ENCODE results near the gene EVA1C. TPM values are rescaled to one million over a fixed set of nuclear protein-coding genes. Genes with fewer than 3 reads are reported as not detected.
"Not testable (repeated sequence)": the region's sequence is repeated elsewhere in the genome, so short reads cannot be mapped to it uniquely, and the experiment has no call there.

The EVA1C gene
- total and polyA plus RNA-seq, 2 donors = 5.0 to 26.2 TPM

DNA sequence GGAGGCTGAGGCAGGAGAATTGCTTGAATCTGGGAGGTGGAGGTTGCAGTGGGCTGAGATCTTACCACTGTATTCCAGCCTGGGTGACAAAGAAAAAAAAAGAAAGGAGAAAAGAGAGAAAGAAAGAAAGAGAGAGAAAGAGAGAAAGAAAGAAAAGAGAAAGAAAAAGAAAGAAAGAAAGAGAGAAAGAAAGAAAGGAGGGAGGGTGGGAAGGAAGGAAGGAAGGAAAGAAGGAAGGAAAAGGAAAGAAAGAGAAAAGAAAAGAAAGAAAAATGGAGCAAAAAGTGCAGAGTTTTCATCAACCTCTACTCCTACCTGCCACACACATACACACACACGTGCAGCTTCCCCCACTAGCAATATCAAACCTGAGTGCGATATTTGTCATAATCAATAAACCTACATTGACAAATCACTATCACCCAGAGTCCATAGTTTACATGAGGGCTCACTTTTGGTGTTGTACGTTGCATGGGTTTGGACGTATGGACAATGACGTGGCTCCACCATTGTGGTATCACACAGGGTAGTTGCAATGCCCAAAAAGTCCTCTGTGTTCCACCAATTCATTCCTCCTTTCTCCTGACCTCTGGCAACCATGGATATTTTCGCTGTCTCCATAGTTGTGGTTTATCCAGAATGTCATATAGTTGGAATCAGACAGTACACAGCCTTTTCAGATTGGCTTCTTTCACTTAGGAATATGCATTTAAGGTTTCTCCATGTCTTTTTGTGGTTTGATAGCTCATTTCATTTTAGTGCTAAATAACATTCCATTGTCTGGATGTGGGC lies 36.5 kb downstream of the EVA1C start:
- Histone ChIP-seq H3K4me3 (ENCODE audit: low read length in 2 of 2) (no peak overlapping the region), H3K36me3 (ENCODE audit: control insufficient read depth in 2 of 2, insufficient read depth in 2 of 2, low read length in 1 of 2) (no peaks in the 10 kb centered on the region), H3K9me3 (ENCODE audit: control insufficient read depth in 2 of 2, insufficient read depth in 1 of 2, low read length in 1 of 2) (no peaks in the 10 kb centered on the region), H3K4me1 (ENCODE audit: control insufficient read depth in 2 of 2, insufficient read depth in 2 of 2, low read length in 2 of 2) (no peaks in the 10 kb centered on the region), H3K27me3 (ENCODE audit: control insufficient read depth in 2 of 2, insufficient read depth in 1 of 2, low read length in 1 of 2) (no peaks in the 10 kb centered on the region), H3K27ac (ENCODE audit: low read depth in 1 of 2, low read length in 1 of 2) (no peak overlapping the region)
- 97% methylated on average over 6 of the region's 6 CpGs for WGBS
- DNase-seq (ENCODE audit: low read depth in 6 of 9, low spot score in 9 of 9) = no peak

DNA sequence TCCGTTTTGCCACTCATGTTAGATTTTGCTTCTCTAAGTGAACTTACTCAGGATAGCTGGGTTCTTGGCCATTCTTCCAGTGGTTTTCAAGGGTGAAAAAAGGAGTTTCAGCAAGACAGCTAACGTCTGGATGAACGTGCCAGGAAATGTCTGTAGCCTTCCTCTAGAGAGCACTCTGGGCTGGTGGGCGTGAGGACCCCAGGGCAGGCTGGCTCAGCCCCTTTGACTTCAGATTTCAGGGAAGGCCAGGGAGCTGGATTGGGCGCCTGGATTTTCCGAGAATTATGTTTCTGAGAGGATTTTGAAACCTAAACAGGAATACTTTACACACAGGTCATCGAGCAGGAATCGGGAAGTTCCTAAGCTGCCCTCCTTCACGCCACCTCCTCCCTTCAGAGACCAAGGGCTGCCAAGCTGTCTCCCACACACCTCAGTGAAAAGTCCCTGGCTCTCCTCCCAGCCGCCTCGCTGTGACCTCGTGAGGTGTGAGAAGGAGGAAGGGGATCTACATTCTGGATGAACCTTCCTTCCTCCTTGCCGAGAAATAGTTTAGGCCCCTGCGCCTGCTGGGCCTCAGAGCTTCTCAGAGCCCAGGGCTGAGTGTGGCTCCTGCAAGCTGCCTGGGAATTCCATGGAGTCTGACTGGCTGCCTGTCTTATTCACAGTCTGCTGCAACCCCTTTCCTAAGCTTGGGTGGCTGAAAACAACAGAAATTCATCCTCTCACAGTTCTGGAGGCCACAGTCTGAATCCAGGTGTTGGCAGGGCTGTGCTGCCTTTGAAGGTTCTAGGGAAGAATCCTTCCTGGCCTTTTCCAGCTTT lies 38.6 kb downstream of the EVA1C start:
- H3K4me1 ChIP-seq (ENCODE audit: control insufficient read depth in 2 of 2, insufficient read depth in 2 of 2, low read length in 2 of 2); H3K9me3 ChIP-seq (ENCODE audit: control insufficient read depth in 2 of 2, insufficient read depth in 1 of 2, low read length in 1 of 2); H3K27me3 ChIP-seq (ENCODE audit: control insufficient read depth in 2 of 2, insufficient read depth in 1 of 2, low read length in 1 of 2); H3K4me3 ChIP-seq (ENCODE audit: low read length in 2 of 2); H3K36me3 ChIP-seq (ENCODE audit: control insufficient read depth in 2 of 2, insufficient read depth in 2 of 2, low read length in 1 of 2); DNase-seq (ENCODE audit: low read depth in 6 of 9, low spot score in 9 of 9): not testable (repeated sequence)
- peak overlapping the region; percentile 43 to 77 for H3K27ac ChIP-seq (ENCODE audit: low read depth in 1 of 2, low read length in 1 of 2)
- WGBS = 86% methylated on average over 14 of the region's 14 CpGs

DNA sequence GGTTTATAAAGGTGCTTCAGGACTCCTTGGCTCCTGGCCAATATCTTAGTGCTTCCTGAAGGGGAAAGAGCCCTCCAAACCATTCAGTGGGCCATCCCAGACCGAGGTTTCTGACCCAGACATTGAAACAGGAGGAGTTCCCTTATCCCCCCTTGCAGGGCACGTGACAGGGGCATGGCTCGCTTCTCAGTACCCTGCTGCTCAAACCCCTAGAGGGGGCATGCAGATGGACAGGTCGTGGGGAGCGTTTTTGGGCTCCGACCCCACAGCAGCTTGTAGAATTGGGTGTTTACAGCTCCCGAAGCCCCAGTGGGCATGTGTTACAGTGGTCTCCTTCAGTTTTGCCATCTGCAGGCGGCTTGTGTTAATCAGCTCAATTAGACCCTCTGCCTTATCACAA lies 39.7 kb downstream of the EVA1C start:
- not testable (repeated sequence) for H3K27me3 ChIP-seq (ENCODE audit: control insufficient read depth in 2 of 2, insufficient read depth in 1 of 2, low read length in 1 of 2); H3K4me3 ChIP-seq (ENCODE audit: low read length in 2 of 2); H3K36me3 ChIP-seq (ENCODE audit: control insufficient read depth in 2 of 2, insufficient read depth in 2 of 2, low read length in 1 of 2); H3K4me1 ChIP-seq (ENCODE audit: control insufficient read depth in 2 of 2, insufficient read depth in 2 of 2, low read length in 2 of 2); DNase-seq (ENCODE audit: low read depth in 6 of 9, low spot score in 9 of 9); H3K9me3 ChIP-seq (ENCODE audit: control insufficient read depth in 2 of 2, insufficient read depth in 1 of 2, low read length in 1 of 2); H3K27ac ChIP-seq (ENCODE audit: low read depth in 1 of 2, low read length in 1 of 2)
- 94% methylated on average over 8 of the region's 8 CpGs for WGBS

DNA sequence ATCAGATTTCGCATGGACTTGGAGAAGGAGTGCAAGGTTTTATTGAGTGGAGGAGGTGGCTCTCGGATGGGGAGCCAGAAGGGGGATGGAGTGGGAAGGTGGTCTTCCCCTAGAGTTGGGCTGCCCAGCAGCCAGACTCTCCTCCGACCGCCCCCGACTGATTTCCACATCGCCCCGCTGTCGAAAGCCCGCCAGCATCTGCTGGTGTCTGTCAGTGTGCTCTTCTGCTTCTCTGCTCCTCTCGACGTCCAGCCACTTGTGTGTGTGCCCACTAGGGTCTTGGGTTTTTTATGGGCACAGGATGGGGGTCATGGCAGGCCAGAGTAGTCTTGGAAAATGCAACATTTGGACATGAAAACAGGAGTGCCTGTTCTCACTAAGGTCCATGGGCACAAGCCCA lies 40.1 kb downstream of the EVA1C start:
- WGBS = 98% methylated on average over 11 of the region's 11 CpGs
- H3K27ac ChIP-seq (ENCODE audit: low read depth in 1 of 2, low read length in 1 of 2) = no peak overlapping the region
- no peaks in the 10 kb centered on the region for H3K9me3 ChIP-seq (ENCODE audit: control insufficient read depth in 2 of 2, insufficient read depth in 1 of 2, low read length in 1 of 2)
- H3K4me3 ChIP-seq (ENCODE audit: low read length in 2 of 2) = no peak overlapping the region
- DNase-seq (ENCODE audit: low read depth in 6 of 9, low spot score in 9 of 9) = no peak
- no peaks in the 10 kb centered on the region for H3K27me3 ChIP-seq (ENCODE audit: control insufficient read depth in 2 of 2, insufficient read depth in 1 of 2, low read length in 1 of 2)
- no peaks in the 10 kb centered on the region for H3K36me3 ChIP-seq (ENCODE audit: control insufficient read depth in 2 of 2, insufficient read depth in 2 of 2, low read length in 1 of 2)
- no peaks in the 10 kb centered on the region for H3K4me1 ChIP-seq (ENCODE audit: control insufficient read depth in 2 of 2, insufficient read depth in 2 of 2, low read length in 2 of 2)

DNA sequence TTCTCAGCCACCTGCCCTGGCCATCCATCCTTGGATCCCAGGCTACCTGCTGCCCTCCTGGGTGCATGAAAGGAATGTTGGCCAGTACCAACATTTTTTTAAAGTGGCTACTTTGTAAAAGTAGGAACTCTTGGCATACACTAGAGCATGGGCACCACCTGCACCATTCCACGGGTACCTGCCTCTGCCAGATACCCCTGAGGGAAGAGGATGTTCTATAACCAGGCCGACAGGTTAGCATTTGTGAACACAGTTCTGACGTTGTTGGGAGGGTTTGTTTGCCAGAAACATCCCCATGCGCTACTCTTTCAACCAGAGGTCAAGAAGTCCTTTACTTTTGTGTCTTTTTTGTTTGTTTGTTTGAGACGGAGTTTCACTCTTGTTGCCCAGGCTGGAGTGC lies 43.0 kb downstream of the EVA1C start:
- no peak overlapping the region for H3K27ac ChIP-seq (ENCODE audit: low read depth in 1 of 2, low read length in 1 of 2)
- no peak overlapping the region for H3K4me3 ChIP-seq (ENCODE audit: low read length in 2 of 2)
- DNase-seq (ENCODE audit: low read depth in 6 of 9, low spot score in 9 of 9) = no peak
- 98% methylated on average over 5 of the region's 5 CpGs for WGBS
- no peaks in the 10 kb centered on the region for H3K27me3 ChIP-seq (ENCODE audit: control insufficient read depth in 2 of 2, insufficient read depth in 1 of 2, low read length in 1 of 2)
- H3K36me3 ChIP-seq (ENCODE audit: control insufficient read depth in 2 of 2, insufficient read depth in 2 of 2, low read length in 1 of 2) = no peaks in the 10 kb centered on the region
- H3K4me1 ChIP-seq (ENCODE audit: control insufficient read depth in 2 of 2, insufficient read depth in 2 of 2, low read length in 2 of 2) = no peaks in the 10 kb centered on the region
- H3K9me3 ChIP-seq (ENCODE audit: control insufficient read depth in 2 of 2, insufficient read depth in 1 of 2, low read length in 1 of 2) = no peaks in the 10 kb centered on the region

DNA sequence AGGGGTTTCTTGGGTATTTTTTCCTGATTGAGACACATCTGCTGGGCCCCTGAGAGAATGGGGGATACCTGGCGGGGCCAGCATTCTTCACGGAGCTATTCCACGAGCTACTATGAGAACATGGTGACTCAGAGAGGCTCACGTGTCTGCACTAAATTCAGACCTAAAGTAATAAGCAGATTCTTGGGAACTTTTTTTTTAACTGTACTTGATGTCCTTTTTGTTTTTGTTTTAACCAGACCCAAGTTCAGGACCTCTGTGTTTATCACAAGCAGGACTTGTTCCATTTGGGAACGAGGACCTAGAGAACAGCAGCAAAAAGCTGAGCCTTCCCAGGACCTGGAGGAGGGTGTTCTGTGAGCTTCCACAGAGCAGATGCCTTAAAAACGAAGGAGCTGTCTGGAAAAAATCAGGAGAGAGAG lies 44.0 kb downstream of the EVA1C start:
- H3K4me3 ChIP-seq (ENCODE audit: low read length in 2 of 2) = no peak overlapping the region
- no peaks in the 10 kb centered on the region for H3K27me3 ChIP-seq (ENCODE audit: control insufficient read depth in 2 of 2, insufficient read depth in 1 of 2, low read length in 1 of 2)
- H3K9me3 ChIP-seq (ENCODE audit: control insufficient read depth in 2 of 2, insufficient read depth in 1 of 2, low read length in 1 of 2) = peaks cover 0 to 3% of the 10 kb centered on the region in 2 donors
- no peak for DNase-seq (ENCODE audit: low read depth in 6 of 9, low spot score in 9 of 9)
- no peak overlapping the region for H3K27ac ChIP-seq (ENCODE audit: low read depth in 1 of 2, low read length in 1 of 2)
- no peaks in the 10 kb centered on the region for H3K4me1 ChIP-seq (ENCODE audit: control insufficient read depth in 2 of 2, insufficient read depth in 2 of 2, low read length in 2 of 2)
- WGBS = 93% methylated on average over 6 of the region's 6 CpGs
- H3K36me3 ChIP-seq (ENCODE audit: control insufficient read depth in 2 of 2, insufficient read depth in 2 of 2, low read length in 1 of 2) = no peaks in the 10 kb centered on the region

DNA sequence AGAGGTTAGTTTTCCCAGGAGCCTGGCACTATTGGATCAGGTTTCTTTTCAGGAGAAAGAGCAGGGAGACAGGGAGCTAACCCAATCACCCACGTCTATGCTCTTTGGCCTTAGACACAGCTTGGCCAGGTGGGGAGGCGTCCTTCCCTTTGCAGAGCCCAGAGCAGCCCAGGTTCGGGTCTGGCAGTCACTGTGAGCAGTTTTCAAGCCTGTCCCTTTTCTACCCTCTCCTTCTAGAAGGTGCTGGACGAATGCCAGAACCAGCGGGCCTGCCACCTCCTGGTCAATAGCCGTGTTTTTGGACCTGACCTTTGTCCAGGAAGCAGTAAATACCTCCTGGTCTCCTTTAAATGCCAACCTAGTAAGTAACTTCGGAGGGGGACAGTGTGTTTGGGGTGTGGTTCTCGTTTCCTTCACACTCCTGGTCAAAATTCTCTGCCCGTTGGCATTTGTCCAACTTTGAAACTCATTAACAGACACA lies 44.9 kb downstream of the EVA1C start:
- Histone ChIP-seq H3K4me1 (ENCODE audit: control insufficient read depth in 2 of 2, insufficient read depth in 2 of 2, low read length in 2 of 2) (no peaks in the 10 kb centered on the region), H3K4me3 (ENCODE audit: low read length in 2 of 2) (no peak overlapping the region), H3K36me3 (ENCODE audit: control insufficient read depth in 2 of 2, insufficient read depth in 2 of 2, low read length in 1 of 2) (no peaks in the 10 kb centered on the region), H3K9me3 (ENCODE audit: control insufficient read depth in 2 of 2, insufficient read depth in 1 of 2, low read length in 1 of 2) (peaks cover 0 to 5% of the 10 kb centered on the region in 2 donors), H3K27ac (ENCODE audit: low read depth in 1 of 2, low read length in 1 of 2) (no peak overlapping the region), H3K27me3 (ENCODE audit: control insufficient read depth in 2 of 2, insufficient read depth in 1 of 2, low read length in 1 of 2) (no peaks in the 10 kb centered on the region)
- no peak for DNase-seq (ENCODE audit: low read depth in 6 of 9, low spot score in 9 of 9)
- WGBS = 85% methylated on average over 9 of the region's 9 CpGs

DNA sequence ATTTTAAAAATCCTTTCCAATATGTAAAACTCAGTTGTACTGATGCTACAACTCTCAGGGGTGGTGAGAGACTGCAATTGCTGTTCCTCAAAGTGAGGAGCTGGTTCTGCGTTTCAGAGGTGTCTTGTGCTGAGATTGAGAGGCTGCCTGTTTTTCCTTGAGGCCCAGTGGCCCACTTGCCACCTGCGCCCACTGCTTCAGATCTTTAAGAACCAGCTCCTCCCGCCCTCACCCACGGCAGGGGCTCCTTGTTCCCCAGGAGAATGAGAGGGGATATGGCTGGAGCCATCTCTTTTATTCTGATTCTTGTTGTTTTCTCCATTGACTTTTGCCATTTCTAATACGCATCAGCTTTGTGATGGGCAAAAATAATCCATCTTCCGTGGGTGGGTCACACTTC lies 45.5 kb downstream of the EVA1C start:
- H3K36me3 ChIP-seq (ENCODE audit: control insufficient read depth in 2 of 2, insufficient read depth in 2 of 2, low read length in 1 of 2) = no peaks in the 10 kb centered on the region
- no peak overlapping the region for H3K4me3 ChIP-seq (ENCODE audit: low read length in 2 of 2)
- peaks cover 0 to 8% of the 10 kb centered on the region in 2 donors for H3K9me3 ChIP-seq (ENCODE audit: control insufficient read depth in 2 of 2, insufficient read depth in 1 of 2, low read length in 1 of 2)
- no peak overlapping the region for H3K27ac ChIP-seq (ENCODE audit: low read depth in 1 of 2, low read length in 1 of 2)
- WGBS = 95% methylated on average over 6 of the region's 6 CpGs
- H3K4me1 ChIP-seq (ENCODE audit: control insufficient read depth in 2 of 2, insufficient read depth in 2 of 2, low read length in 2 of 2) = no peaks in the 10 kb centered on the region
- H3K27me3 ChIP-seq (ENCODE audit: control insufficient read depth in 2 of 2, insufficient read depth in 1 of 2, low read length in 1 of 2) = no peaks in the 10 kb centered on the region
- DNase-seq (ENCODE audit: low read depth in 6 of 9, low spot score in 9 of 9) = no peak

DNA sequence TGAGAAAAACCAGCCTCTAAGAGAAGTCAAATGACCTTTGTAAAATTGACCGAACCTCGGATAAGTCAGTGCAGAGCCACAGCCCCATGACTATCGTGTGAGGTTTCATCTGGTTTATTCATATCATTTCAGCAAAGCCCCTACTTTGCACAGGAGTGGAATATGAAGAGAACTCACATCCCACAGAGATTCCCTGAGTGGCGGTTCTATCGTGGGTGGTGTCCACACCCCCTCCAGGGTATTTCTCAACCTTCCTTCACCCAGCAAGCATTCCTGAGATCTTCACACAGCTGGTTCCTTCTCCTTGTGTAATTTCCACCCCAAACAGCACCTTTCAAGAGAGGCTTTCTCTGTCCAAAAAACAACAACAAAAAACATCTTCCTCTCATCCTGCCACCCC lies 47.5 kb downstream of the EVA1C start:
- no peak for DNase-seq (ENCODE audit: low read depth in 6 of 9, low spot score in 9 of 9)
- Histone ChIP-seq H3K36me3 (ENCODE audit: control insufficient read depth in 2 of 2, insufficient read depth in 2 of 2, low read length in 1 of 2) (no peaks in the 10 kb centered on the region), H3K27ac (ENCODE audit: low read depth in 1 of 2, low read length in 1 of 2) (no peak overlapping the region), H3K4me1 (ENCODE audit: control insufficient read depth in 2 of 2, insufficient read depth in 2 of 2, low read length in 2 of 2) (no peaks in the 10 kb centered on the region), H3K9me3 (ENCODE audit: control insufficient read depth in 2 of 2, insufficient read depth in 1 of 2, low read length in 1 of 2) (peaks cover 0 to 12% of the 10 kb centered on the region in 2 donors), H3K27me3 (ENCODE audit: control insufficient read depth in 2 of 2, insufficient read depth in 1 of 2, low read length in 1 of 2) (no peaks in the 10 kb centered on the region), H3K4me3 (ENCODE audit: low read length in 2 of 2) (no peak overlapping the region)
- 87% methylated on average over 5 of the region's 5 CpGs for WGBS
